T follicular helper cell (primary cell): ENCODE results near the gene KRTAP10-6.
"Not testable (repeated sequence)": the region's sequence is repeated elsewhere in the genome, so short reads cannot be mapped to it uniquely, and the experiment has no call there.

Experiments
- DNase-seq: peaks from one replicate; pipeline ENCODE4 v3.0.0-alpha.2; 2020; ENCODE audit warnings: low read depth

KRTAP10-6 gene

DNA sequence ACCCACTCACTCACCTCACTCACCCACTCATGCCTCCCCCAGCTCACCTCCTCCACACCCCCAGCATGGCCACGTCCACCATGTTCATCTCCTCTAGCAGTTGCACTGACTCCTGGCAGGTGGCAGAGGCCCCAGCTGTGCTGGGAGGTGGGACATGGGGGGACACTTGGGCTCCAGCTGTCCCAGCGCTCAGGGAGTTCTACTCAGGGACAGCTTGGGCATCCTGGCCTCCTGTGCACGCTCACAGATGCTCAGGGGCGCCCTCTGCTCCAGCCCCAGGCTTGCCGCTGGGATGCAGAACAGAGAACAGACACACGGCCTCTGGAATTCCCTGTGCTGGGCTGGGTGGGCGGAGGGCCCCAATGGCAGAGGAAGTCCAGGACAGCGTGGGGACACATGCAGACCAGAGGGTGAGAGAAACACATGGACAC, 24.8 kb upstream of the KRTAP10-6 start:
- no peak for DNase-seq

GRCh38 chr21:44616591-44616926, 24.3 kb upstream of the KRTAP10-6 start:
- DNase-seq = no peak

- no peak for DNase-seq
Observed at GRCh38 chr21:44615911-44616590, 23.7 kb upstream of the KRTAP10-6 start.

DNA sequence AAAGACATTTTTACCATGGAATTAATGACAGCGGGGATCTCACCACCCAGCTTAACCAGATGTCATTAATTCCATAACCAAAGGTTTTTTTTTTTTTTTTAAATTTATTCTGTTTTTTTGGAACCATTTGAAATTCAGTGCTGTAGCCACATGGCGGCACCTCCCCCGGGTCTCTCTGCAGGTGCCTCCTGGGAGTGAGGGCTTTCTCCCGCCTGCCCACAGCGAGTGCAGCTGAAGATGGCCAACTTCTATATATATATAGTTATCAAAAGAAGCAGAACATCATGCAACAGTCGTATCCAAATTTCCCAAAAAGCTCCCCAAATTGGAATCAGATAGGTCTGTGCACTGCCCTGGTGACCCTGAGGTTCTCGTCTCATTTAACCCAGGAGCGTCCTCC, 23.2 kb upstream of the KRTAP10-6 start:
- DNase-seq = no peak

DNA sequence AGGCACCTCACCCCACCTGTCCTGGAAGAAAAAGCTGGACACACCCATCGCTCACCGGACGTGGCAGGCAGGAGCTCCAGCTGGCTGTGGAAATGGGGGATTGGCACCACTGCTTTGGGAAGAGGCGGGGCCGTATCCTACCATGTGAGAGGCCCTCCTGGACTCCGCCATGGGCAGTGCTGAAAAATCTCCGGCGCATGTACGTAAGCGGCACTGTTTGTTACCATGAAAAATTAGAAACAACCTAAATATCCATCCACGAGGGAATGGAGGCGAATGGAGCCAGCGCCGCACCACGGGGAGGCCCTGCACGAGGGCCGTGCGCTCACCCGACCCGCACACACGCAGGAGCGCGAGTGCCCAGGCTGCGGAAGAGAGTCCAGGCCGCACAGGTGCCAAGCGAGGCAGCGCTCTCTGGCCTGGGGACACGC, 22.7 kb upstream of the KRTAP10-6 start:
- no peak for DNase-seq

- no peak for DNase-seq
Observed at GRCh38 chr21:44614161-44614631, 21.9 kb upstream of the KRTAP10-6 start.

GRCh38 chr21:44613386-44614155, 21.3 kb upstream of the KRTAP10-6 start:
- no peak for DNase-seq

DNA sequence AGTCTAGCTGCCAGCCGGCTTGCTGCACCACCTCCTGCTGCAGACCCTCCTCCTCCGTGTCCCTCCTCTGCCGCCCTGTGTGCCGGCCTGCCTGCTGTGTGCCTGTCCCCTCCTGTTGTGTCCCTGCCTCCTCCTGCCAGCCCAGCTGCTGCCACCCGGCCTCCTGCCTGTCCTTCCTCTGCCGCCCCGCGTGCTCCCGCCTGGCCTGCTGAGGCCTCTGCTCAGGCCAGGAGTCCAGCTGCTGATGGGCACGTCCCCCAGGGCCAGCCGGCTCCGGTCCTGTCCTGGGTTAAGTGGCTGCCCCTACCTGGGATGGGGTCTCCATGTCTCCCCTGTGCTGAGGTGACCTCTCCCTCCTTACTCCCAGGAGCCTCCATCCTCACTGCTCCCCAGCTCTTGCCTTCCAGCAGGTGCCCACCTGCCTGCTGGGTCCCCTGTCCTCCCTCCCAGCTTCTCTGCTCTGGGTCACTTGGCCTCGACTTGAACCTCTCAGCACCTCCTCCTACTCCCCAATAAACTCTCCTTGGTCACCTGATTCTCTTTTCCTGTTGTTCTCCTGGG, 20.4 kb upstream of the KRTAP10-6 start:
- DNase-seq = no peak

GRCh38 chr21:44612029-44612486, 19.8 kb upstream of the KRTAP10-6 start, which contains the start of gene KRTAP10-8:
Gene KRTAP10-8 (plus strand): TSS chr21:44612079. CDS start chr21:44612101, 22 bp downstream.
- DNase-seq = no peak

DNA sequence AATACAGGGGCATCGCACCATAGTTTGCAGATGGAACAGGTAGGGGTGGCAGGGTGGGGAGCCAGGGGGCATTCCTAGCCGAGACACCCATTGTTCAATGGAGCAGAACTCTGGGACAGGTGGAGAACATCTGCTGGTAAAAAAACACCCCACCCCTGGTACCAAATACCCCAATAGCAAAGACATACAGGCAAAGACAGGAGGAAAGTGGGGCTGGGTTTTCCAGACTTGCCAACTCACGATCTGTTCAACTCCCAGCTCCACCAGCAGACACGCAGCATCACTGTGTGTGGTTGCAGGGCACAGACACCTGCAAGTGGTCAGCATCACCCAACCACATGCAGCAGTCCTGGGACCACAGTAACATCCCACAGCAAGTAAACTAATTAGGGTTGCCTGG, 19.2 kb upstream of the KRTAP10-6 start:
- no peak for DNase-seq

- not testable (repeated sequence) for DNase-seq
Observed at GRCh38 chr21:44610157-44610843, 18.0 kb upstream of the KRTAP10-6 start.

GRCh38 chr21:44609193-44609592, 16.9 kb upstream of the KRTAP10-6 start:
- no peak for DNase-seq

DNA sequence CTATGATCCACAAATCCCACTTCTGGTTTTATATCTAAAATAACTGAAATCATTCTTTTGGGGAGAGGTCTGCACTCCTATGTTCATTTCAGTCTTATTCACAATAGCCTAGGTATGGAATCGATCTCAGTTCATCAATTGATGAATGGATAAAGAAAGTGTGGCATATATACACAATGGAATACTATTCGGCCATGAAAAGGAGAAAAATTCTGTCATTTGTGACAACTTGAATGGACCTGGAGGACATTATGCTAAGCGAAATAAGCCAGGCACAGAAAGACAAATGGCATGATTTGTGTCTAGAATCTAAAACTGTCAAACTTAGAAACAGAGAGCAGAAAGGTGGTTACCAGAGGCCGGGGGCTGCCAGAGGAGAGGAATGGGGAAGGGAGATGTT, 14.2 kb upstream of the KRTAP10-6 start:
- no peak for DNase-seq

GRCh38 chr21:44603911-44604310, 11.6 kb upstream of the KRTAP10-6 start:
- DNase-seq = no peak

DNA sequence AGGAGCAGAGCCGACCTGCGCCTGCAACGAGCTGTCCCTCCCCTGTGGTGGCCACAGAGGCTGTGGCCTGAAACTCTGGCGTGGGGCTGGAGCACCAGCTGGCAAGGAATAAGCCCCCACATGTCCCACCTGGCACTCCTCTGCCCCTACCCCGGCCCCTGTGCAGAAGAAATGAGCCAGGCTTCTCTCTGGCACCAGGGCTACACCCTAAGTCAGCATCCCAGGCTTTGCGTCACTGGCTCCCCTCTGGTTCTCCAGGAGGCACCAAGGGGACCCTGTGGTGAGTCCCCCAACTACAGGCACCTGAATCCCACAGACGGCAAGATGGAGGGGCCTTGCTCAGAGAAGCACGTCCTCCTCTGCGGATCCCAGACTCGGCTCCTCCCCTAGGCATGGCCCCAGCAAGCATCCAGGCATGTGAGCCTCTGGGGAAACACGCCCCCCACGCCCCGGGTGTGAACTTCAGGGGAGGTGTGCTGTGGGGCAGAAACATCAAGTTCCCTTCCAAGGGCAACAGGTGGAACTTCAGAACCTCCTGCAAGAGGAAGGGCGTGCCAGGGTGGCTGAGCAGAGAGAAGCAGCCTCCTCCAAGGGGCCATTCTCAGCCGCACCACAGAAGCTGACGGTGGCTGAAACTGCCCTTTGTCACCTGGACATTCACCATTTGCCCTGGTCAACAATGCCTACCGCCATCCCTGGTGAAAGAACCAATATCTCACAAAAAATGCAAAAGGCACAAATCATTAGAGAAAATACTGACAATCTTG, 11.0 kb upstream of the KRTAP10-6 start:
- no peak for DNase-seq

- DNase-seq = no peak
Observed at GRCh38 chr21:44602463-44602850, 10.2 kb upstream of the KRTAP10-6 start.

- DNase-seq = no peak
Observed at GRCh38 chr21:44601596-44602462, 9.5 kb upstream of the KRTAP10-6 start.

DNA sequence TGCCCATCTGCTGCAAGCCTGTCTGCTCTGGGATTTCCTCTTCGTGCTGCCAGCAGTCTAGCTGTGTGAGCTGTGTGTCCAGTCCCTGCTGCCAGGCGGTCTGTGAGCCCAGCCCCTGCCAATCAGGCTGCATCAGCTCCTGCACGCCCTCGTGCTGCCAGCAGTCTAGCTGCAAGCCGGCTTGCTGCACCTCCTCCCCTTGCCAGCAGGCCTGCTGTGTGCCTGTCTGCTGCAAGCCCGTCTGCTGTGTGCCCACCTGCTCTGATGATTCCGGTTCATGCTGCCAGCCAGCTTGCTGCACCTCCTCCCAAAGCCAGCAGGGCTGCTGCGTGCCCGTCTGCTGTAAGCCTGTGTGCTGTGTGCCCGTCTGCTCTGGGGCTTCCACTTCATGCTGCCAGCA, 8.8 kb upstream of the KRTAP10-6 start:
- DNase-seq = not testable (repeated sequence)

DNA sequence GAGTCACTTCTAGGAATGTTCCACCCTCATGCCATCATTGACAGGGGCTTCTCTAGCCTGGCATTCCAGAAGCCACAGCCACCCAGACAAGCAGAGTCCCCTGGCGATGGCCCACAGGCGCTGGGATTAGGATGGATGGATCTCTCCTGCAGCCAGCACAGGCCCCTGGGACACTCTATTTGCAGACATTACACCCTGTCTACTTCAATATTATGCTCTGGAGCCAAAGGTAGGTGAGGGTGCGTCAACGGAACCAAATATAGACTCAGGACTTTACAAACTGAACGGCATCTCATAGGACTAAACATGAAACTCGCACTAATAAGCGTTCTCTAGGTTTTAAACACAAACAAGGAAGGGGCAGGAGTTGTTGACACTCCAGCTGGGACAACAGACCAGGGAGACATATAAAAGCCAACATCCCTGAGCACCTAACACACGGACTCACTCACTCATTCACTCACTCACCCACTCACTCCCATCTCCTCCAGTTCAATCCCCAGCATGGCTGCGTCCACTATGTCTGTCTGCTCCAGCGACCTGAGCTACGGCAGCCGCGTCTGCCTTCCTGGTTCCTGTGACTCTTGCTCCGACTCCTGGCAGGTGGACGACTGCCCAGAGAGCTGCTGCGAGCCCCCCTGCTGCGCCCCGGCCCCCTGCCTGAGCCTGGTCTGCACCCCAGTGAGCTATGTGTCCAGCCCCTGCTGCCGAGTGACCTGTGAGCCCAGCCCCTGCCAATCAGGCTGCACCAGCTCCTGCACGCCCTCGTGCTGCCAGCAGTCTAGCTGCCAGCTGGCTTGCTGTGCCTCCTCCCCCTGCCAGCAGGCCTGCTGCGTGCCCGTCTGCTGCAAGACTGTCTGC, 8.0 kb upstream of the KRTAP10-6 start, which contains the start of gene KRTAP10-7:
KRTAP10-7 (plus strand) TSS at position 480 of the 861 bp plus-strand sequence; CDS start at position 505, 25 bp downstream.
- not testable (repeated sequence) for DNase-seq
